ENCODE measurements around the gene ENTR1.

Gene ENTR1

GRCh38 chr9:136358888-136359287 is 51.5 kb downstream of the ENTR1 start:
- no peak for DNase-seq

- no peak for DNase-seq
These were observed 52.4 kb downstream of the ENTR1 start for GRCh38 chr9:136358016-136358415.

- no peak for DNase-seq
These were observed 53.1 kb downstream of the ENTR1 start for GRCh38 chr9:136357202-136357725.

- DNase-seq, result no peak
These were observed 54.5 kb downstream of the ENTR1 start for GRCh38 chr9:136355616-136356557.

- DNase-seq, result no peak
These were observed 55.8 kb downstream of the ENTR1 start for GRCh38 chr9:136354592-136355085.

DNA sequence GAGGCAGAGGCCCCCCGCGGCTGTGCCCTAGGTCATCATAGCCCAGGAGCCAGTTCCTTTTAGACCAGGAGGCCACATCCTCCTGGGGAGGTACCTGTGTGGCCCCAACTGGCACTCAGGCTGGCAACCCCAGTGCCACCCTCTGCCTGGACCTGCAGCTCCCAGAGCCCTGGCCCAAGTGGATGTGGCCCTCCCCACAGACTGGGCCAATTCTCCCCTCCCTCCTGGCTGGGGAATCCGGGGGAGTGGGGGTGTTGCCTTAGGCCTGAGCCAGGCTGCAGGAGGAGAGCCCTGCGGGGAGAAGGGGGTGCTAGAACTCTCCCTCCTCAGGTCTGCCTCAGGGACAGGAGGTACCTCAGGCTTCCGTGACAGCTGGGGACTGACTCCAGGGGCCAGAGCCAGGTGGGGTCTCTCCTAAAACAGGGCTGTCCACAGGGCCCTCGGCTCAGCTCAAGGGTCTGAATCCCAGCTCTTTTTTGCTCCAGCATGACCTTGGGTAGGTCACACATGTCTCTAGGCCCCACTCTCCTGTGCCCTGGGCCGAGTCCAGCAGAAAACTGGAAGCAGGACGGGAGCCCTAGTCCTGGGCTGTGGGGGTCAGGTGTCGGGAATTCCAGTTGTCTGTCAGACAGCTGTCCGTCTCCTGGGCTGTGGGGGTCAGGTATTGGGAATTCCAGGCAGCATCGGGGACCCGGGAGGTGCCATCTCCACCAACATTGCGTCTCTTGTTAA is 56.5 kb downstream of the ENTR1 start:
- DNase-seq, result no peak

DNA sequence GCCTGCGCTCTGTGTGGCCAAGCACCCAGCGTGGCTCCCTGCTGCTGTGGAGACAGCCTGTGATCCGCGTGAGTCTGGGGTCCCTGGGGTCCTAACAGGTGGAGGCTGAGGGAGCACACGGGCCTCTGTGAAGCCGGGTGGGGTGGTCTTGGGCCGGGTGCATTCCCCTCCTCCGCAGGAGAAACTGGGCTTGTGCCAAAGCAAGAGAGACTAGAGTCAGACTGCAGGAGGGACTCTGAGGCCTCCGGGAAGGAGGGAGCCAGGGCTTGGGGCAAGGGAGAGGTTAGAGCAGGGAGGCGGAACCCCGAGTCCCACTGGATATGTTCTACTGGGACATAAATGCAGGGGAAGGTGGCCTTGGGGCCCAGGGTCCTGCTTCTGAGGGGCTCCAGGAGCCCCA is 57.3 kb downstream of the ENTR1 start:
- DNase-seq, result no peak

DNA sequence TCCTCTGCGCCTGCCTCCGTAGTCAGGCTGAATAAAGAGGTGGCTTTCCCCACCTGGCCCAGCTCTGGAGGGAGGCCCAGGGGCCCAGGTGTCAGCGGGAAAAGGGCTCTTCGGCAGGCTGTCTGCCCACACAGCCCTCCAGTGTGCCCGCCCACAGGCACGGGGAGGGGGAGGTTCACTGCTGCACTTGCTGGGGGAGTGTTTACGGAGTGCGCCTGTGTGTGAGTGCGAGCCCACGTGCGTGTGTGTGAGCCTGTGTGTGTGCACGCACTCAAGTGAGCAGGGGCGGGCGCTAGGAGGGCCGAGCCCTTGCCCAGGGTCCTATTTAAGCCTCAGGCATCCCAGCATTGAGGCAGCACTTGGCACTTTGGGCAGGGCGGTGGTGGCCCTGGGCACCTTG is 57.7 kb downstream of the ENTR1 start:
- DNase-seq, result no peak
